Medulla oblongata (tissue), 1 donor: ENCODE results near the gene CD80.
"Not testable (repeated sequence)": the region's sequence is repeated elsewhere in the genome, so short reads cannot be mapped to it uniquely, and the experiment has no call there.

Experiments
- DNase-seq: peaks from one replicate; pipeline ENCODE4 v3.0.0-alpha.2; 2015; ENCODE audit errors: extremely low spot score

The CD80 gene

DNA sequence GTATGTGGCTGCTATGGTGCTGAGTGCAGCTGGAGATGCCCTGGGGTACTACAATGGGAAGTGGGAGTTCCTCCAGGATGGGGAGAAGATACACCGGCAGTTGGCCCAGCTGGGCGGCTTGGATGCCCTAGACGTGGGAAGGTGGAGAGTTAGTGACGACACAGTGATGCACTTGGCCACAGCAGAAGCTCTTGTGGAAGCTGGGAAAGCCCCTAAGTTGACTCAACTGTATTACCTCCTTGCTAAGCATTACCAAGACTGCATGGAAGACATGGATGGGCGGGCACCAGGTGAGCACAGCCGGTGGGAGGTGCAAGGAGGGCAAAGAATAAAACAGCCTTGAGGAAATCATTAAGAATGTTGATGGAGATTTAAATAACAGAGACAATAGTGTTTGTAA is 22.8 kb upstream of the CD80 start:
- DNase-seq = no peak

DNA sequence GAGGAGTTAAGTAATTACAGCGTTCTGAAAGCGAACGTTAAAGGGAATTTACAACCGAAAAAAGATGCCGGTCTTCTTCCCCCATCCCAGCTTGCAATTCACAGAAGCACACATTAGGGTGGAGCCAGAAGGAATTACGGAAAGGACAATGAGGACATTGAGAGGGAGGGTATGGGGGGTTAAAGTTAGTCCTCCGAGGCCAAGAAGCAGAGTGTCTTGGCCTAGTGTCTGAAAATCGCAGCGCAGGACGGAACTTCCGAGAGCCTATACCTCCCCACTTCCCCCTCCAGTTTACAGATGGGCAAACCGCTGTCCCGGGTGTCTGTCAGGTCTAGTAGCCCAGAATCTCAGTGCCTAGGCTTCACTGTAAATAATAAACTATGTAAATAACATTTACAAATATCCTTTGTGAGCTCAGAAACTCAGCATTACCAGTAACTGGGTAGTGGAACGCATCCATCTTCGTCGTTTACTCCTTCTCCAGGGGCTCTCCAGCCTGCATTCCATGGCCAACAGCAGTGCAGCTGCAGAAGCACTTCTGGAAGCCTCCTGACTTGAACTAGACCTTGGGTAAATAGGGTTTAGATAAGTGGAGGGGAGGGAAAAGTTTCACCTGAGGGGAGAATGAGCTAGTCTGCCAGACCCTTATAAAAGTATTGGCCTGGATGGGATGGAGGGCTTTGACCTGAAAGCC is 20.8 kb upstream of the CD80 start:
- DNase-seq = peak; percentile 44

DNA sequence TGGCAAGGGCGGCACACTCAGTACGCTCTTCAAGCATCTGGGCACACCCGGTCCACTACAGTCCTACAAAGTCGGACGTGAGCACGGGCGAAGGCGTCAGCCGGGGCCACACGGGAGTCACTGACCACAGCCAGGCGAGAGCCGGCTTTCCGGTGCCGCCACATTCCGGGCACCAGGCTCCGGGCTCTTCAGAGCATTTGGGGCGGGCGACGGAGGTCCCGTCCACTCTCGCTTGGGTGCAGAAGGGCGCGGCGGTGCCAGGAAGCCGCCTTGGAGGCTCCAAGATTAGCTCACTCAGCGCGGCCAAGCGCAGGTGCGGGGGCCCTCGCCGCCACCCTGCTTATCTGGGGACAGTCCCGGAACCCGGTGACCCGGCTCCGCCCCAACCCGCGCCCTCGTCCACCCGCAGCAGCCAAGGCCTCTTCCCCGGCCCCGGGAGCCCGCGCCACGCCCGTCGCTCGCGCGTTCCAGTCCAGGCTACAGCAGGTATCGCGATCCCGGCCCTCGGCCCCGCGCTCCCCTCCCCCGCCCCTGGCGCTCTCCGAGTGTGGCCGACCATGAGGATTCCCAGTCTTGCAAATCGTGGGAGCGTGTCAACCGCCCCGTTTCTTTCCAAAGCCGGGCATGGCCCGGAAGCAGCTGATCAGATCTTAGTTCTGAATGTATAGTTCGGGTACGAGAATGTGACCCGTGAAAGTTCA is 20.1 kb upstream of the CD80 start, which contains the start of gene ADPRH:
Gene ADPRH, plus strand, starts transcription at position 127 of the 701 bp plus-strand sequence. CDS start 2,678 bp downstream, outside the sequence.
- peak; percentile 40 for DNase-seq

DNA sequence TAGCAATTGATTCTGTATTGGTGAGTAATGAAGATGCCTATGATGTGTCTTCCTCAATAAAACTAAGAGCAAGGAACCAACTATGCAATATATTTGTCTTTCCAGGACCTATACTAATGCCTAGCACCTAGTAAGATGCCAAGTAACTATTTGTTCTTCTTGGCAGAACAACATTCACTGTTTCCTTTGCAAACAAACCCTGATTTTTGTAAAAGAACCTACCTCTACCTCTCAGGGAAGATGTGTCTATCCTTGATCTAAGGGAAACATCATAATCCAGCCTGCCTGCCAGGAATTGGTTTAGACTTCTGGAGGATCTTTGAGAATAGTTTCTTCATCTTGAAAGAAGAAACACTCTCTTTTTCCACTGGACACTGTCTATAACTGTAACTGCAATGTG is 16.1 kb upstream of the CD80 start:
- no peak for DNase-seq

DNA sequence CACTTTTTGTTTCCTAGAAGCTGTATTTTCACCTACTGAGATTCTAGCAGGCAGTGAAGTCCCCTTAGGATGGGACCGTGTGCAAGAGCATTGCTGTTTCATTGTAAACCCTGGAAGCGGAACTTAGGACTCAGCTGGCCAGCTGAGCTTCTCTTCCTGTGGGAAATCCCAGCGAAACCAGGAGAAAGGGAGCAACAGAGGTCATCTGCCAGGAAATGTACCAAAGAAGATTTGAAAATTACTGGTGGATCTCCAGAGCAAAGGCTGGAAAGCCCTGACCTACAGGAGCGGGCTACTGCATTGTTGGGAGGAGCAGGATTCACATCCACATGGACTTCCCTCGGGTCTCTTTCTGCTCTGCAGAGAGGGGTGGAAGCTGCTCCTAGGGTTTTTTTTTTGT is 12.3 kb upstream of the CD80 start:
- DNase-seq = no peak

DNA sequence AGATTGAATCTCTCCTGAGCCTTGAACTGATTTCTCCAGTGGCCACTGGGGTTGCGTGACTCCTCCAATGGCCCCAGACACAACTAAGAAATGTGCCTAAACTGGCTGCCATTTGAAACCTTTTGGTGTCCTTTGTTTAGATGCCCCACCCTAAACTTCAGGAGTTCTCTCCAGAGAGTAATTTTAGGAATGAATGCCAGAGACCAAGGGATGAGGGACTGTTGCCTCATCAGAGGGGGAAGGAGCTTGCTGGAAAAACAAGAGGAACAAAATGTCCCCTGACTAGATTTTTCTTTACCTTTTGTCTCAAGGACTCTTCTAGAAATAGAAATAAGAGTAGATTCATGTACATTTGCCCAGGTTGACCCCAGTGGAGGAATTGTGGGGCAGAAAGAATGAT is 11.8 kb upstream of the CD80 start:
- DNase-seq = no peak

DNA sequence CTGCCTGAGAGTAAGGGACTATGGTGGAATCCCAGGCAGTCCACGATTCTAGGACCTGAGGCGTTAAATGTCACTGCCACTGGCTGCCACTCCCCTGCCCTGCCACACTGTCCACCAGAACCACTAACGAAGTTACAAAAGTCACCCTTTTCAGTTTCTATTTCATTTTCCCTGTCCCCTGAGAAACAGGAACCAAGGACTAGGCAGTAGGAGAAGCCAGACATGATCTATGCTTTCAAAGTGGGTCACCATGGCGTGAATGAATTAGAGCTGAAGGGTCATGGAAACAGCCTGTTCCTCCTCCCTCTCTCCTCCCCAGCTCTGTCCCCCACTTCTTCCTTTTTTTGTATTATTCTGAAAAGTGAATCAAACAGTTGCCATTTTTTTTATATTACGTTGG is 10.8 kb upstream of the CD80 start:
- DNase-seq = peak; percentile 72

DNA sequence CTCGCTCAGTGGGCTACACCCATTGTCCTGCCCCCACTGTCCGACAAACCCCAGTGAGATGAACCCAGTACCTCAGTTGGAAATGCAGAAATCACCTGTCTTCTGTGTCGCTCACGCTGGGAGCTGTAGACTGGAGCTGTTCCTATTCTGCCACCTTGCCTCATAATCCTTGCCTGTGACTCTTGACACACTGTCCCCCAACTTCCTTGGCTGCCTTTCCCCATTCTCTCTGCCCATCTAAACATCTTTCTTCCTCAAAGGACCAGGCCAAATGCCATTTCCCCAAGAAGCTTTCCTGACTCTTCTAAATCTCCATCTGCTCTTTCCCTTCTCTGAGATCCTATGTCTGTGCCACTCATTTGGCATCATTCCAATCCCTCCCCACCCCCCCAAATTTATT is 9.7 kb upstream of the CD80 start:
- DNase-seq = no peak

DNA sequence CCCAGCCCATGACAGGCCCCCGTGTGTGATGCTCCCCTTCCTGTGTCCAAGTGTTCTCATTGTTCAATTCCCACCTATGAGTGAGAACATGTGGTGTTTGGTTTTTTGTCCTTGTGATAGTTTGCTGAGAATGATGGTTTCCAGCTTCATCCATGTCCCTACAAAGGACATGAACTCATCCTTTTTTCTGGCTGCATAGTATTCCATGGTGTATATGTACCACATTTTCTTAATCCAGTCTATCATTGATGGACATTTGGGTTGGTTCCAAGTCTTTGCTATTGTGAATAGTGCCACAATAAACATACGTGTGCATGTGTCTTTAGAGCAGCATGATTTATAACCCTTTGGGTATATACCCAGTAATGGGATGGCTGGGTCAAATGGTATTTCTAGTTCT is 3.9 kb upstream of the CD80 start:
- DNase-seq = not testable (repeated sequence)

DNA sequence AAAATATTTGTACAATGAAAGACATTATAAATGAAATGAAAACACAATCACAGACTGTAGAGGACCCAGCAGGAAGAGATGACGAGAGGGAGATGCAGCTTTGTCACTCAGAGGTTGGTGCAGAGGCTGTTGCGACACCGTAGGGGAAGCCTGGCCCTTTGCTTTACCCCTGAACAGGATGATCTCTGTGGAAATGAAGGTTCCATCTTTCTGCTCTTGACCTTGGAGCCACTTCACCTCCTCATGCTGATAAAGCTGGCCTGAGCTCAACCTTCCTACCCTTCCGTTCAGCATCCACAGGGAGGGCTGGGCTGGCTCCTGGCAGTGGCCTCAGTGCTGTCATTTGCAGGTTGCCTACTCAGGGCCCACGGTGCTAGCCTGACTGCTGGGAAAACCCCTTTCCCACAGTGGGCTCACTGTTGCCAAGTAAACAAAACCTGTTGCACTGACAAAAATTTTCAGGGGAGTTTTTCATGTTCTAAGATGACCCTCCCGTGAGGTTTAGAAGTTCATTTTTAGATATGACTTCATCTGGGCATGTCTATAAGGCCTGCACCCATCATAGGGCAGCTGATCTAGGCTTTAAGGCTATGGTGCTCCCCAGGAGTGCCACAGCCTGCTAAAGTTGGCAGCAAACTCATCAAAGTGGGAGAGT is 3.0 kb upstream of the CD80 start:
- no peak for DNase-seq

DNA sequence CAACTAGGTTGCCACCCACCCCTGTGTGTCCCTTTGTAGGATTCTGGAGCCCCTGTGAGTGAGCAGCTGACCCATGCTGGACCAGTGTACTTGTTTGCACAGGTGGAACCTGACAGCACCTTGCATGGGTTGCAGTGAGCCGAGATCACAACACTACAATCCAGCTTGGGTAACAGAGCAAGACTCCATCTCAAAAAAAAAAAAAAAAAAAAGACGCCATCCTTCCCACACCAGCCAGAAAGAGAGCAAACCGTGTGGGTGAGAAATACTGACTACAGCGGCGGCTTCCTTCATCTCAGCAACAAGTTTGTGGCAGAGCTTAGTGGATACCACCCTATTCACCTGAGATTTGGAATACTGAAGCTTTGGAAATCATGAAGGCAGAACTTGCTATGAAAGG is 746 bp upstream of the CD80 start:
- DNase-seq = no peak

DNA sequence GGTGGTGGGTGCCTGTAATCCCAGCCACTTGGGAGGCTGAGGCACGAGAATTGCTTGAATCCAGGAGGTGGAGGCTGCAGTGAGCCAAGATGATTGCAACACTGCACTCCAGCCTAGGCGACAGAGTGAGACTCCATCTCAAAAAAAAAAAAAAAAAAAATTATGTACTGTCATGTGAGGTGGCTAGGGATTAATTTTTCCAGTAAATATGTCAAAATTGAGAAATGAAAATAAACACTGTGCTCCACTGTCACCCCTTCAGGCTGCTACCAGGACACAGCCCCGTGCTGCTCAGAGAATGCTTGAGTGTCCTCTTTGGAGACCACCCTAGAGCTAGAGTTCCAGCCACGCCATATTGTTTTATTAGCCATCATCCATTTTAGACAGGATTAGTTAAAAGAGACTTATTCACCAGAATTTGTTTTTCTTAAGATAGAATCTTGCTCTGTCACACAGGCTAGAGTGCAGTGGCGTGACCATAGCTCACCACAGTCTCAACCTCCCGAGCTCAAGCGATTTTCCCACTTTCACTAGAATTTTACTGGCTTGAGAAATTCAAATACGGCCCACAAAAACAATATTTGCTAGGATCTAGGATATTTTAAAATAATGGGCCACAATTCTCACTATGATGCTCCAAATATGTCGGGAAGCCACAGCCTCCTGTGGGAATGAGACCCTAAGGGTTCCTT is 642 bp downstream of the CD80 start:
- no peak for DNase-seq

DNA sequence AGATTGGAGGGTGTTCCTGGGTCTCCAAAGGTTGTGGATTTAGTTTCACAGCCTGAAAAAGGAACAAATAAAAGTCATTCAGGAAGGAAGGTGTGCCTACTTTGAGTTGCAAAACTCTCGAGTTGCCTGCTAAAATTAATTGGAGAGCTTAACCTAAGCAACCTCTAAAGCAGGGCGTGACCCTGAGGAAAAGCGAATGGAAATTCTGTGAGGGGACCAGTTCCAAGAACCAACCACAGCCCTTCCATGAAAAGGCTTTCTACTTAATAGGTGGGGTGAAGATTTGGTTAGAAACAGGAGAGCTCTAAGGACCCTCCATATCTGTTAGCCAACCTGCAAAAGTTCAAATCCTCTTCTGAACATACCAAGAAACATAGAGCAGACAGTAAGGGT is 1.5 kb downstream of the CD80 start:
- DNase-seq = no peak

DNA sequence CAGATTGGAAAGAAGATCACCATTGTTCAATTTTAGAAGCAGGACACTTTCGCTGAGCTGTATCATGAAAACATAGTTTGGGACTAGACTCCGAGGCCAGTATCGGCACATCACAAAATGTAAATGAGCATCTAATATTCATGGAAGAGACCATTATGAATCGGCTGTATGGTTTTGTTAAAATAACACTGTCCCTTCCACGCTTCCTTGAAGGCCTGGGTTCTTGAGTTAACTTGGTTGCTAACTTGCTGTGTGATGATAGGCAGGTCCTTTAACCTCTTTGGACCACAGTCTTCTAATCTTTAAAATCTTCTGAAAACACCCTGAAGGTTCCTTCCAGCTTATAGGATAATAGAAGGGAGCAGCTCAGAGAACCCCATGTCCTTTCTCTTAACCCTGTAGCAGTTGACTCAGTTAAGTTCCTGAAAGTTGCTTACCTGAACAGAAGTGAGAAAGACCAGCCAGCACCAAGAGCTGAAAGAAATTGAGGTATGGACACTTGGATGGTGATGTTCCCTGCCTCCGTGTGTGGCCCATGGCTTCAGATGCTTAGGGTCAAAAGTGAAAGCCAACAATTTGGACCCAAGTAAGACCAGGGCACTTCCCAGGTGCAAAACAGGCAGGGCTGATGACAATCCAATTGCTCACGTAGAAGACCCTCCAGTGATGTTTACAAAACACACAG is 2.1 kb downstream of the CD80 start:
- no peak for DNase-seq

DNA sequence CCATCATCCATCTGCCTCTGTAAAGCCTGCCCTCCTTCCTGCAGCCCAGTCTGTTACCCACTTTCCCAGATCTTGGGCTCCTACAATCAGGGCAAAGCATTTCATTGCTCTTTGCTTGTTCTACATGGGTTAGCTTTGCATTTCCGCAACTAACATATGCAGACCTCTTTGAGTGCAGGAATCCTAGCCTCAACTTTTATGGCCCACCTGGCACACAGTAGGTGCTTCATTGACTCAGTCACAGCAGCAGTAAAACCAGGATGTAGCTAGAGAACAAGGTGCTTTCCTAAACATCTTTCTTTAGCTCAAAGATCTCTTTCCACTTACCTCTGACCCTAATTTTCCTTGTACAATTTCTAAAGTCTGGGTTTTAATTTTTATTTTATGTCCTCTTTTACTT is 3.5 kb downstream of the CD80 start:
- no peak for DNase-seq

DNA sequence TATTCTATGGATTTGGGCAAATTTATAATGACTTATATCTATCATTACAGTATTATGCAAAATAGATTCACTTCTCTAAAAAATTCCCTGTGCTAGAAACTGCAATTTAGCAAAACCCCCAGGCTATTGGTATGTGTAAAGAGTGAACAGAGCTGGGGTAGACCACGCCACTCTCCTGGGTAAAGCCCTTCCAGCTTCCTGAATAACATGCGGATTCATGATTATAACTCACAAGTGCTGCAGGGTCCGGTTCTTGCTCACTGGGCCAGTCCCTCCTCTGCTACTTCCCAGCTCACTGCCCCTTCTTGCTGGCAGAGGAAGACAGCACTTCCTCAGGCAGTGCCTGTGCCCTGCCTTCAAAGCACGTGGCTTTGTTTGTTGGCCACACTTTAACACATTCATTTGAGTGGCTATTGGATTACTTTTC is 4.1 kb downstream of the CD80 start:
- peak; percentile 38 for DNase-seq

DNA sequence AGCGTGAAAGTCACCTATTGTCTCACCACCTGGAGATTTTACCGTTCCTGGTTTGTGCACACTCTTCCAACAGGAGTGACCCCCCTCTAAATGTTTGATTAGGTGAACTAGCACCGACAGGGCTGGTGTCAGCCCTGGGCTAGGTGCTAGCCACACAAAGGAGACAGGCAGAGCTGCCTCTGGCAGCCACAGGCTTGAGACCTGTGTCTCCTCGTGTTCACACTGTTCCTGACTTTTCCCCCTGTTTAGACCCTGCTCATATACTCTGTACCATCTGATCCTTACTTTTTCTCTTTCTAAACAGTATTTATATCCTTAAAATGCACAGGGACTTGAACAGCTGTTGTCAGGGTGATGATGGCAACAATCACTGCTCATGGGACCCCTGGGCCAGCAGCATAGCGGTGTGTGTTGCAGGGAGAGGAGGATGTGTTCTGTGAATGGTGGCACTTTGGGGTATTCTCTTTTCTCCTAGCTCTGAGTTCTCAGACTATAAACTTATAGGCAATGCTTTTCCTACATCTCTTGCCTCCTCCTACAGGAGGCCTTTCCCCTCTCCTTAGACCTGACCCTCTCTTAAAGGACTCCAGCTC is 5.5 kb downstream of the CD80 start:
- no peak for DNase-seq

DNA sequence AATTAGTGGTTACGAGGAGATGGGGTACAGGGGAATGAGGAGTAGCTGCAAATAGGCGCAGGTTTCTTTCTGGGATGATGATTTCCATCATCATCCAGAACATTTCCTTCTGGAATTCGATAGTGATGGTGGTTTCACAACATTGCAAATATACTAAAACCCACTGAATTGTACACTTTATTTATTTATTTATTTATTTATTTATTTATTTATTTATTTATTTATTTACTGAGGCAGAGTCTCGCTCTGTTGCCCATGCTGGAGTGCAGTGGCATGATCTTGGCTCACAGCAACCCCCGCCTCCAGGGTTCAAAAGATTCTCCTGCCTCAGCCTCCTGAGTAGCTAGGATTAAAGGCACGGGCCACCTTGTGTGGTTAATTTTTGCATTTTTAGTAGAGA is 6.5 kb downstream of the CD80 start:
- DNase-seq = not testable (repeated sequence)

DNA sequence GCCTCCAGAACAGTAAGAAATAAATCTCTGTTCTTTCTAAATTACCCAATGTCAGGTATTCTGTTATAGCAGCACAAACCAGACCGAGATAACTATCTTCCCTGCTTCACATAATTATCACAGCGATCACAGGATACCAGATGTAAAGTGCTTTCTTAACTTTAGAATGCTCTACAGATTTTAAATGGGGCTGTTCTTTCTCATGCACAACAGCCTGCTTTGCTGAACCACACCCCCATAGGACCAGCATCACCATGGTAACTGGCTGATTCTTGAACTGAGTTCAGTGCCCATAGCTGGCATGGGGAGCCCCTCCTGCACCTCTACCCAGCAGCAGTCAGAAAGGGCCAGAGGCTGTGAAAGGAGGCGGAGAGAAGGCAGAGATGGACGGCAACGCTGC is 7.8 kb downstream of the CD80 start:
- DNase-seq = no peak

DNA sequence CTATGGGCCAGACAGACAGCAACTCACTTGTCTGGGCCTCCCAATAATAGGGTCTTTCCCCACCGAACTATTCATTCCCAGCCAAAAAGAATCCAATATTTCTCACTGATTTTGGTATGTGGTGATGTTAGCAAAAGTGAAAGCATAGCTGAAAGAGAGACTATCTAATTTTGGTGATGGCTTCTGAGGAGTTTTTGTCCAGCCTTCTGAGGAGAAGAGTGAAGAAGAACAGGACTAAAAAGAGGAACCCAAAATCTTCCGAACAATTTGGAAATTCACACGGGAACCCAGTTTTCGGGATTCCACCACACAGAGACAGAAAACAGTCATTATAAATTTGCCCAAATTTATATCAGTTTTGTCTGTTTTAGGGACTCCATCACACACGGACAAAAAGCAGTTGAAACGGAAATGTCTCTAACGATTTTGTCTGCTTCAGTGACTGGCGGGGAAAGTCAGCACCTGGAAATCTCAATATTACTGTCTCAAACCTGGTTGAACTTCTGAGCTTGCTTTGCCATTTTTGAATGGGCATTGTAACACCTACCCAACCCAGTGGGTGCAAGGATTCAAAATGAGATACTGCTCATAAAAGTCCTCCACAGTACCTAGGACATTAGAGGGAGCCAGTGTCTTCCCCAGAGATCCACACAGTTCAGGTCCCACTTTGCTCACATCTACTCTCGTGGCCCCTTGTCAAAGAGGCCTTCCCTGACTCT is 9.1 kb downstream of the CD80 start:
- DNase-seq = no peak

DNA sequence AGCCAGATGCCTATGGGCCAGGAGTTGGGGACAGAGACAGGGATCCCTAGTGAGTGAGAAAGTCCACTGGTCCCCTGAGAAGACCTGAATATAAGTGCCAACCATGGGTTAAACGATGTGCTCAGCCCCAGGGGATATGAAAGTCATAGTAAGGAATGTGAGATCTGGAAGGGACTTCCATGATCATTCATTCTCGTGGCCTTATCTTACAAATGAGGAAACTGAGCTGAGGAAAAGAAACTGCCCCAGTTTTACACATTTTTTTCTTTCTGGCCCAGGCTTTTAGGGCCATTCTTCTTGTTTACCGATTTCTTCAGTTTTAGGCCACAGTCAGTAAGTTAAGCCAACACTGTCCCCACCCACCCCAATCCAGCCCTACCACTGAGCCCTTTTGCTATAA is 11.1 kb downstream of the CD80 start:
- peak; percentile 20 for DNase-seq
